Stimulated activated naive B cell treated with anti-CD40 and anti-IgM and Interleukin-4, amounts not matched to agents 10 μg/mL and 1 μg/mL and 100 μg/mL, for 72 hours (primary cell): ENCODE data around the gene GPR15LG.
A peak's percentile ranks its signal among the peaks of the same experiment; 100 is the strongest.

ENCODE experiments used
- ATAC-seq, 2 donors: fragments of 150-1000 bp; cut with Tn5 transposase; replicated peaks; 2 replicates each; pipeline ENCODE4 v1.10.0; 2021; ENCODE audit warnings: moderate library complexity in 1 of 2
- DNase-seq: peaks from one replicate; pipeline ENCODE4 v3.0.0; 2021
- H3K27ac Mint-ChIP-seq: one replicate; pipeline ENCODE4 v1.8.0; 2022; ENCODE audit warnings: mild to moderate bottlenecking, mixed read lengths
- H3K27me3 Mint-ChIP-seq, 2 donors: one replicate each; pipeline ENCODE4 v1.8.0; 2022; ENCODE audit warnings: mixed read lengths in 2 of 2
- H3K36me3 Mint-ChIP-seq, 2 donors: one replicate each; pipeline ENCODE4 v1.8.0; 2022; ENCODE audit warnings: mixed read lengths in 2 of 2, mild to moderate bottlenecking in 1 of 2
- H3K4me1 Mint-ChIP-seq, 2 donors: one replicate each; pipeline ENCODE4 v1.8.0; 2022; ENCODE audit warnings: mixed read lengths in 2 of 2, mild to moderate bottlenecking in 1 of 2
- H3K4me3 Mint-ChIP-seq, 2 donors: one replicate each; pipeline ENCODE4 v1.8.0; 2022; ENCODE audit warnings: mild to moderate bottlenecking in 2 of 2, mixed read lengths in 2 of 2, moderate library complexity in 1 of 2
- H3K9me3 Mint-ChIP-seq, 2 donors: one replicate each; pipeline ENCODE4 v1.8.0; 2022; ENCODE audit warnings: mixed read lengths in 2 of 2, mild to moderate bottlenecking in 1 of 2

The GPR15LG gene

DNA sequence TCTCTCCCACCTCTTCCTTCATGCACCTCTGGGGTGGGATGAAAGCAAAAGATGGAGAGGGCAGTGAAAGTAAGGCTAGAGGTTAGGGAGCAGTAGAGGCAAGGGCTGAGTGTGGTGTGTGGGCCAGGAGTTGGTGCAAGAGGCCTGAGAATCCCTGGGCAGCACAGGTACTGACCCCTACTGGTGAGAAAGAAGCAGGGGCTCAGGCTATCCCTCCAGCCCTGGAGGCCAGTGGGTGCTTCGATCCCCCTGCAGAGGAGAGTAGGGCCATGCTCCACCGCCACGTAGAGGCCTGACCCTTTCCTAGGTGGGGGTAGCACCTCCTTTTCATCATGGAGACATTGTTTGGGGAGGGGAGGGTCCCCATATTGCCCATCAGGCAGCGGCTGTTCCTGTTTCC is 30.5 kb downstream of the GPR15LG start:
- peaks cover 25 to 33% of the 10 kb centered on the region in 2 donors for H3K27me3 Mint-ChIP-seq
- no peaks in the 10 kb centered on the region for H3K9me3 Mint-ChIP-seq
- no peak for DNase-seq
- peaks cover 0 to 4% of the 10 kb centered on the region in 2 donors for H3K4me1 Mint-ChIP-seq
- H3K36me3 Mint-ChIP-seq, result no peaks in the 10 kb centered on the region
- no peak overlapping the region for H3K27ac Mint-ChIP-seq
- ATAC-seq, result peak; percentile 59 to 61
- H3K4me3 Mint-ChIP-seq, result no peak overlapping the region

DNA sequence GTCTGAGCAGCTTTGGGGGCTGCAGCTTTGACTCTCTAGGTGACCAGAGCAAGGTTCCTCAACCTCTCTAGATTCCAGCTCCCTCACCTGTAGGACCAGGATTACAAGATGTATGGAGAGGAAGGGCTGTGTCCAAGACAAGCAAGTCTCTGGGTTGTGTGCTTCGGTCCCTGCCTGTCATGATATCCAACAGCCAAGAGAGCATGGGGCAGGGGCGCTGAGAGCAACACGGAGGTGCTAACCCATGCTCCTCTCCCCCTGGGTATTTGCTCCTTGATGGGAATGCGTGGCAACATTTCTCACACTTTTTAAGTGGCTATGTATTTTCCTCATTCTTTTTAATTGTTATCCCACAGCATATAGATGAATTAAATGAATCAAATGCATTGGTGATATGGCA is 31.0 kb downstream of the GPR15LG start:
- Mint-ChIP-seq H3K9me3 (no peaks in the 10 kb centered on the region), H3K36me3 (no peaks in the 10 kb centered on the region), H3K27ac (no peak overlapping the region)

DNA sequence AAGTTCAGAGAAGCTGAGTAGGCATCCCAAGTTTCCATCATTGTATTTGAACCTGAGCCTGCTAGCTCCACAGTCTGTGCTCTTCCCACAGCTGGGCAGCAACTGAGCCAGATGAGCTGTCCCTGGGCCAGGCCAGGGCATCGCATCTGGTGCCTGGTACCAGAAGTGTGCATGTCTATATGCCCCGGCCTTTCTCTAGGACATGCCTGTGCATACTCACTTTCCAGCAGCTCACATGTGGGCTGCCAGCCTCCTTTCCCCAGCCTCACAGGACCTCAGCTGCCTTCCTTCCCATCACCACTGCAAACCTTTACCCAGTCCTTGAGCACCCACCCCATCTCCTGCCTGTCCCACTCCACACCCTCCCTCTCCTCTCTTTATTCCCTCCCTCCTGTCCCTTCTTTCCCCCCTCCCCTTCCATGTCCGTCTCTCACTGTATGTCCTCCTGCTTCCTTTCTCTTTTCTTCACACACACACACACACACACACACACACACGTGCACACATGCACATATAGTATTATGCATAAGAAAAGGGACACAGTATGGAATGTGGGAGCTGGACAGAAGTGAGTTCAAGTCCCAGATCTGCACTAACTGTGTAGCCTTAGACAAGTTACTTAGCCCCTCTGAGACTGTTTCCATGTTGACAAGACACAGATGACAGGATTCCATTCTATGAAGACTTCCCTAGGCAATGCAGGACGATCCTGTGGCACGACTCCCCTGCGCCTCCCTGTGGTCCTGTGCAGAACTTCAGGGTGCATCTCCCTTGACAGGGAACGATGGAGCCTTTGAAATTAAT is 31.6 kb downstream of the GPR15LG start:
- H3K27ac Mint-ChIP-seq, result no peak overlapping the region
- ATAC-seq (peak; percentile 79 to 81), DNase-seq (peak; percentile 50)
- H3K4me3 Mint-ChIP-seq, result no peak overlapping the region
- H3K4me1 Mint-ChIP-seq, result peaks cover 0 to 4% of the 10 kb centered on the region in 2 donors
- H3K36me3 Mint-ChIP-seq, result no peaks in the 10 kb centered on the region
- no peaks in the 10 kb centered on the region for H3K9me3 Mint-ChIP-seq
- H3K27me3 Mint-ChIP-seq, result peaks cover 22 to 31% of the 10 kb centered on the region in 2 donors

More for the DNA sequence above, 31.0 kb downstream of the GPR15LG start:
- Mint-ChIP-seq H3K4me3 (no peak overlapping the region), H3K27me3 (peaks cover 25 to 33% of the 10 kb centered on the region in 2 donors), H3K4me1 (peaks cover 0 to 4% of the 10 kb centered on the region in 2 donors)
- DNase-seq (no peak), ATAC-seq (no peak)

DNA sequence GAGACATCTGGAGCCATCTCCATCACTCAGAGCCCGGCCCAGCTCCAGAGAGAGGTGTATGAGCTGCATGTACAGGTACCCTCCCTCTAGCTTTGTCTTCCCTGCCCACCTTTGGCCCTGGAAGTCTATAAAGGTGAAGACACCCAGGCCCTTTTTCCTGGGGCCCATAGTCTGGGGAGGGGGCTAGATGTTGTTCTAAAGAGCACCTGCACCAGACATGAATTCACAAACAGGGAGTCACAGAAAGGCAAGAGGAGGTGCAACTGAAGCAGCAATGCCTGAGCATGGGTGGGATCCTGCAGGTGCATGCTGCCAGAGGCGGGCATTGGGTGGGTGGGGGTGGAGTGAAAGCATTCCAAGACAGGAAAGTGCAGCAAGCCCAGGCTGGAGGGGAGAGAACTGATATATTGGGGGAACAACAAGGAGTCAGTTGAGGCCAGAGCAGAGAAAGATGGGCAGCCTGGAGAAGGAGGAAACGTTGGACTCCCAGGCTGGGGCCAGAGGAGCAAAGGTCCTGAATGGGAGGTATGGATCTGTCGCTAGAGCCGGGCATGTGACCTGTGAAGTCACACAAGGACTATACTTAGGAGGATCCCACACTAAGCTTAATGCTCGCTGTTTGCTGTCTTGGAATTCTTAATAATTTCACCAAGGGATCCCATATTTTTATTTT is 32.4 kb downstream of the GPR15LG start:
- no peak overlapping the region for H3K4me3 Mint-ChIP-seq
- ATAC-seq (no peak), DNase-seq (no peak)
- no peak overlapping the region for H3K27ac Mint-ChIP-seq
- peaks cover 0 to 4% of the 10 kb centered on the region in 2 donors for H3K4me1 Mint-ChIP-seq
- H3K9me3 Mint-ChIP-seq, result no peaks in the 10 kb centered on the region
- peaks cover 15 to 27% of the 10 kb centered on the region in 2 donors for H3K27me3 Mint-ChIP-seq
- no peaks in the 10 kb centered on the region for H3K36me3 Mint-ChIP-seq

- ATAC-seq, result no peak
- H3K36me3 Mint-ChIP-seq, result no peaks in the 10 kb centered on the region
- no peak for DNase-seq
- H3K4me3 Mint-ChIP-seq, result no peak overlapping the region
- peaks cover 18 to 27% of the 10 kb centered on the region in 2 donors for H3K27me3 Mint-ChIP-seq
- H3K27ac Mint-ChIP-seq, result no peak overlapping the region
- H3K9me3 Mint-ChIP-seq, result no peaks in the 10 kb centered on the region
- peaks cover 0 to 4% of the 10 kb centered on the region in 2 donors for H3K4me1 Mint-ChIP-seq
Observed at GRCh38 chr10:84208023-84208422, 34.4 kb downstream of the GPR15LG start.

- Mint-ChIP-seq H3K4me1 (peaks cover 0 to 2% of the 10 kb centered on the region in 2 donors), H3K4me3 (no peak overlapping the region), H3K27me3 (peaks cover 14 to 25% of the 10 kb centered on the region in 2 donors), H3K9me3 (no peaks in the 10 kb centered on the region), H3K27ac (no peak overlapping the region), H3K36me3 (no peaks in the 10 kb centered on the region)
- DNase-seq (no peak), ATAC-seq (peak in 1 of 2 donors; percentile 17)
Observed at GRCh38 chr10:84211566-84211965, 38.0 kb downstream of the GPR15LG start.

GRCh38 chr10:84212014-84212413 is 38.4 kb downstream of the GPR15LG start:
- H3K4me3 Mint-ChIP-seq, result no peak overlapping the region
- H3K4me1 Mint-ChIP-seq, result peaks cover 0 to 2% of the 10 kb centered on the region in 2 donors
- no peak overlapping the region for H3K27ac Mint-ChIP-seq
- H3K9me3 Mint-ChIP-seq, result no peaks in the 10 kb centered on the region
- ATAC-seq (peak in 1 of 2 donors; percentile 4), DNase-seq (no peak)
- H3K36me3 Mint-ChIP-seq, result no peaks in the 10 kb centered on the region
- peaks cover 10 to 20% of the 10 kb centered on the region in 2 donors for H3K27me3 Mint-ChIP-seq

- H3K9me3 Mint-ChIP-seq, result no peaks in the 10 kb centered on the region
- DNase-seq (no peak), ATAC-seq (no peak)
- H3K4me1 Mint-ChIP-seq, result peaks cover 0 to 2% of the 10 kb centered on the region in 2 donors
- no peaks in the 10 kb centered on the region for H3K36me3 Mint-ChIP-seq
- no peak overlapping the region for H3K4me3 Mint-ChIP-seq
- peaks cover 8 to 21% of the 10 kb centered on the region in 2 donors for H3K27me3 Mint-ChIP-seq
- H3K27ac Mint-ChIP-seq, result no peak overlapping the region
Observed at GRCh38 chr10:84213076-84213475, 39.5 kb downstream of the GPR15LG start.

- H3K4me3 Mint-ChIP-seq, result peak overlapping the region; percentile 30 to 38
- peaks cover 8 to 14% of the 10 kb centered on the region in 2 donors for H3K27me3 Mint-ChIP-seq
- H3K27ac Mint-ChIP-seq, result no peak overlapping the region
- peaks cover 0 to 2% of the 10 kb centered on the region in 2 donors for H3K4me1 Mint-ChIP-seq
- no peaks in the 10 kb centered on the region for H3K36me3 Mint-ChIP-seq
- peak in 1 of 2 donors; percentile 31 for ATAC-seq
- DNase-seq, result no peak
- peaks cover 0 to under 1% of the 10 kb centered on the region in 2 donors for H3K9me3 Mint-ChIP-seq
Observed at GRCh38 chr10:84214046-84214572, 40.5 kb downstream of the GPR15LG start.

GRCh38 chr10:84214612-84215235 is 41.1 kb downstream of the GPR15LG start:
- DNase-seq, result peak; percentile 13
- Mint-ChIP-seq H3K4me3 (peak overlapping the region in 1 of 2 donors; percentile 30), H3K27ac (no peak overlapping the region), H3K36me3 (no peaks in the 10 kb centered on the region), H3K9me3 (peaks cover 4 to 7% of the 10 kb centered on the region in 2 donors), H3K27me3 (peaks cover 8 to 18% of the 10 kb centered on the region in 2 donors), H3K4me1 (peaks cover 0 to 2% of the 10 kb centered on the region in 2 donors)
- peak; percentile 58 to 82 for ATAC-seq

DNA sequence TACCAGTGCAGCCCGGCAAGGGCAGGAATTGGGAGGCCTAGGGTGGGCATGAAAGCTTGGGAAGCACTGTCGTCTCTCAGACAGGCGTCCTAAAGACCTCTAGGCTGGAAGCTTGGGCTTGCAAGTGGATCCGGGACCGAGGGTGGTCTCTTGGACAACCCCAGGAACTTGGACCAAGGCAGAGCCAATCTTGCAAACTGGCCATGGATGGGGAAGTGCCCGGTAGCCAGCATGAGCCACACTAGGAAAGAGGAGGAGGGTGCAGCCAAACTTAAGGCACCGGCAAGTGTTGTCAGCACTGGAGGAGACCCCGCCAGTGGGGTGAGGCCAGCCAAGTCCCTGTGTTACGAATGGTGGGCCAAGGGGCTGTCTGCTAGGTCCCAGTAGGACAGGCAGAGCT is 43.2 kb downstream of the GPR15LG start:
- no peak for ATAC-seq
- Mint-ChIP-seq H3K36me3 (no peaks in the 10 kb centered on the region), H3K9me3 (peaks cover 4 to 7% of the 10 kb centered on the region in 2 donors), H3K27ac (no peak overlapping the region), H3K4me1 (peaks cover 0 to 2% of the 10 kb centered on the region in 2 donors), H3K27me3 (peaks cover 13 to 22% of the 10 kb centered on the region in 2 donors), H3K4me3 (no peak overlapping the region)
- DNase-seq, result no peak

DNA sequence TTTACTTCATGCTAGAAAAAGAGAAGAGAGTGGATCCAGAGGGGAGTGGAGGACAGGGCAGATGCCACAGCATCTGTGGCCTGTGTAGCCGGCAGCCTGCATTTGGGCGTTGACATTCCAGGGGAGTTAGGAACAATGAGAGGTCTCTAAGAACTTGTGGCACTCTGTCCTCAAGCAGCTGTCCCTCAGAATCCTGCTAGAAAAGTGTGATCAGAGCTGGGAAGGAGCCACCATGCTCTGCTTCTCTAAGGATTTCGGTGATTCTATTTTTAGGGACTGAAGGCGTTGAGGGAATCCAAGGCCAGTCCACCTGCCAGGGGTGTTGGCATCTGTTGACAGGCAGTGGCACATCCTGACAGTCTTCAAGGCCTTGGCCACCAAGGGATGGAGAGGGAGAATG is 44.1 kb downstream of the GPR15LG start:
- Mint-ChIP-seq H3K36me3 (no peaks in the 10 kb centered on the region), H3K4me1 (peaks cover 0 to 2% of the 10 kb centered on the region in 2 donors), H3K4me3 (no peak overlapping the region), H3K27me3 (peaks cover 13 to 25% of the 10 kb centered on the region in 2 donors), H3K9me3 (peaks cover 4 to 7% of the 10 kb centered on the region in 2 donors), H3K27ac (no peak overlapping the region)
- ATAC-seq (no peak), DNase-seq (no peak)

GRCh38 chr10:84221916-84222315 is 48.3 kb downstream of the GPR15LG start:
- peaks cover 24 to 25% of the 10 kb centered on the region in 2 donors for H3K27me3 Mint-ChIP-seq
- ATAC-seq (no peak), DNase-seq (no peak)
- H3K4me1 Mint-ChIP-seq, result no peaks in the 10 kb centered on the region
- no peak overlapping the region for H3K27ac Mint-ChIP-seq
- peaks cover 4 to 7% of the 10 kb centered on the region in 2 donors for H3K9me3 Mint-ChIP-seq
- no peak overlapping the region for H3K4me3 Mint-ChIP-seq
- H3K36me3 Mint-ChIP-seq, result no peaks in the 10 kb centered on the region

DNA sequence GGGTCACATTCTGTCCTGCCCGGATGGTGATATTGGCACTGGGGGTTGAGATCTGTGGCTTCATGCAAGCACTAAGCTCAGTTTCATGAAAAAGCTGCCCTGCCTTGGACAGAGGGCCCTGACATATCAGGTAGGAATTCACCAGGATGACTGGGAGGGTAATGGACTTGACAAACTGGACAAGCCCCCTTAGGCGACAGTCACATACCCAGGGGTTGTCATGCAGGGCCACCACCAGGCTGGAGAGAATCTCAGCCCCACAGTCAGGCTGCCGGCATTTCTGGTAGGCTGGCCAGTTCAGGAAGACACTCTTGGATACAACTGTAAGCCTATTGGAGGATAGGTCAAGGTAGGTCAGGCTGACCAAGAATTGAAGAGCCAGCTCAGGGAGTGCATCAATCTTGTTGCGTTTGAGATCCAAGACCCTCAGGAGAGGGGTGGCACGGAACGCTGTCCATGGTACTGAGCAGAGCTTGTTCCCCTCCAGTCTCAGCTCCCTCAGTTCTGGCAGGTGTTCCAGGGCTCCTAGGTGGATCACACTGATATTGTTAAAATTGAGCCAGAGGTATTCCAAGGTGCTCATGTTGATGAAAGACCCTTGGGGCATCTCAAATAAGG is 50.9 kb downstream of the GPR15LG start:
- no peaks in the 10 kb centered on the region for H3K36me3 Mint-ChIP-seq
- ATAC-seq (no peak), DNase-seq (no peak)
- no peak overlapping the region for H3K27ac Mint-ChIP-seq
- H3K9me3 Mint-ChIP-seq, result peaks cover 2 to 5% of the 10 kb centered on the region in 2 donors
- no peaks in the 10 kb centered on the region for H3K4me1 Mint-ChIP-seq
- H3K27me3 Mint-ChIP-seq, result peaks cover 16 to 37% of the 10 kb centered on the region in 2 donors
- no peak overlapping the region for H3K4me3 Mint-ChIP-seq
